ENCODE data around the gene ZNF143. TPM values are rescaled to one million over a fixed set of nuclear protein-coding genes. Genes with fewer than 3 reads are reported as not detected.

Gene ZNF143
- total RNA-seq, 1 donor from 2014 or later: 28.2 TPM

GRCh38 chr11:9479899-9480298 is 19.1 kb downstream of the ZNF143 start:
- no peaks in the 10 kb centered on the region for H3K36me3 Mint-ChIP-seq (ENCODE audit: unreplicated experiment)
- DNase-seq: no peak
- TF ChIP-seq, protein P1, sequence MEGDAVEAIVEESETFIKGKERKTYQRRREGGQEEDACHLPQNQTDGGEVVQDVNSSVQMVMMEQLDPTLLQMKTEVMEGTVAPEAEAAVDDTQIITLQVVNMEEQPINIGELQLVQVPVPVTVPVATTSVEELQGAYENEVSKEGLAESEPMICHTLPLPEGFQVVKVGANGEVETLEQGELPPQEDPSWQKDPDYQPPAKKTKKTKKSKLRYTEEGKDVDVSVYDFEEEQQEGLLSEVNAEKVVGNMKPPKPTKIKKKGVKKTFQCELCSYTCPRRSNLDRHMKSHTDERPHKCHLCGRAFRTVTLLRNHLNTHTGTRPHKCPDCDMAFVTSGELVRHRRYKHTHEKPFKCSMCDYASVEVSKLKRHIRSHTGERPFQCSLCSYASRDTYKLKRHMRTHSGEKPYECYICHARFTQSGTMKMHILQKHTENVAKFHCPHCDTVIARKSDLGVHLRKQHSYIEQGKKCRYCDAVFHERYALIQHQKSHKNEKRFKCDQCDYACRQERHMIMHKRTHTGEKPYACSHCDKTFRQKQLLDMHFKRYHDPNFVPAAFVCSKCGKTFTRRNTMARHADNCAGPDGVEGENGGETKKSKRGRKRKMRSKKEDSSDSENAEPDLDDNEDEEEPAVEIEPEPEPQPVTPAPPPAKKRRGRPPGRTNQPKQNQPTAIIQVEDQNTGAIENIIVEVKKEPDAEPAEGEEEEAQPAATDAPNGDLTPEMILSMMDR (IDR thresholded peaks at IDR 0.05; ENCODE audit: partially characterized antibody, unreplicated experiment): no peak
- H3K27ac Mint-ChIP-seq (ENCODE audit: unreplicated experiment): no peak overlapping the region
- H3K9me3 Mint-ChIP-seq (ENCODE audit: unreplicated experiment): no peaks in the 10 kb centered on the region
- no peak overlapping the region for H3K4me3 Mint-ChIP-seq (ENCODE audit: unreplicated experiment)
- H3K4me1 Mint-ChIP-seq (ENCODE audit: low read depth, unreplicated experiment): no peaks in the 10 kb centered on the region
- H3K27me3 Mint-ChIP-seq (ENCODE audit: unreplicated experiment): peaks cover 3% of the 10 kb centered on the region

- no peaks in the 10 kb centered on the region for H3K36me3 Mint-ChIP-seq (ENCODE audit: unreplicated experiment)
- no peak overlapping the region for H3K4me3 Mint-ChIP-seq (ENCODE audit: unreplicated experiment)
- peaks cover 6% of the 10 kb centered on the region for H3K27me3 Mint-ChIP-seq (ENCODE audit: unreplicated experiment)
Observed at GRCh38 chr11:9489080-9489765, 28.4 kb downstream of the ZNF143 start.

DNA sequence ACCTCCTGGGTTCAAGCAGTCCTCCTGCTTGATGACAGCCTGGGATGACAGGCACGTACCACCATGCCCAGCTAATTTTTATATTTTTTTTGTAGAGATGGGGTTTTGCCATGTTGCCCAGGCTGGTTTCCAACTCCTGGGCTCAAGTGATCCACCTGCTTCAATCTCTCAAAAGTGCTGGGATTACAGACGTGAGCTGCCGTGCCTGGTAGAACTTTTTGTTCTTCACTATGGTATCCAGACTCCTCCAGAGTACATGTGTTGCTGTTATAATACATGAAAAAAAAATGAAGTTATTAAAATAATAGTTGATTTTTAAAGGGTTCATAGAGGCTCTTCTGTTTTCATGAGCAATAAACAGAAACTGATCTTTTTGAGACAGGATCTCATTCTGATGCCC is 29.6 kb downstream of the ZNF143 start:
- TF ChIP-seq, protein P1 (IDR thresholded peaks at IDR 0.05; ENCODE audit: partially characterized antibody, unreplicated experiment): no peak
- Mint-ChIP-seq H3K27me3 (ENCODE audit: unreplicated experiment) (peaks cover 3% of the 10 kb centered on the region), H3K36me3 (ENCODE audit: unreplicated experiment) (no peaks in the 10 kb centered on the region), H3K9me3 (ENCODE audit: unreplicated experiment) (no peaks in the 10 kb centered on the region), H3K4me3 (ENCODE audit: unreplicated experiment) (no peak overlapping the region), H3K4me1 (ENCODE audit: low read depth, unreplicated experiment) (no peaks in the 10 kb centered on the region), H3K27ac (ENCODE audit: unreplicated experiment) (no peak overlapping the region)
- DNase-seq: no peak

More at GRCh38 chr11:9489080-9489765, 28.4 kb downstream of the ZNF143 start:
- no peak for DNase-seq
- Mint-ChIP-seq H3K9me3 (ENCODE audit: unreplicated experiment) (no peaks in the 10 kb centered on the region), H3K4me1 (ENCODE audit: low read depth, unreplicated experiment) (no peaks in the 10 kb centered on the region), H3K27ac (ENCODE audit: unreplicated experiment) (no peak overlapping the region)
- TF ChIP-seq, protein P1 (IDR thresholded peaks at IDR 0.05; ENCODE audit: partially characterized antibody, unreplicated experiment): no peak

DNA sequence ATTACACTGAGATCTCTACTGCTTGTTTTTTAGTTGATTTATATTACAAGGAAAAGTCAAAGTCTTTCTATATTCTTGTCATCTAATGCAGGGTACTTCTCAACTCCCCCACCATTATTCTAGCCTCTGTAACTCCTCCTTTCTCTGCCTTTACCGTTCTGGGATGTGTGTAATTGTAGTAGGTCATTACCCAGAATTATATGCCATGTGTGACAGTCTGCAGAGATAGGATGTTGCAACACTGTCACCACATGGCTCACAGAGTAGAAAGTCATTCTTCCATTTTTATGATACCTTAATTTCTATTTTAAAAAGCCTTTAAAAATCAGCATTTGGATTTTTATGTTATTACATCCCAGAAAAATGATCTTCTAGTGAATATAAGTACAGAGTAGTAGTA is 32.7 kb downstream of the ZNF143 start:
- no peaks in the 10 kb centered on the region for H3K4me1 Mint-ChIP-seq (ENCODE audit: low read depth, unreplicated experiment)
- TF ChIP-seq, protein P1 (IDR thresholded peaks at IDR 0.05; ENCODE audit: partially characterized antibody, unreplicated experiment): no peak
- no peak overlapping the region for H3K27ac Mint-ChIP-seq (ENCODE audit: unreplicated experiment)
- no peak for DNase-seq
- no peak overlapping the region for H3K4me3 Mint-ChIP-seq (ENCODE audit: unreplicated experiment)
- no peaks in the 10 kb centered on the region for H3K27me3 Mint-ChIP-seq (ENCODE audit: unreplicated experiment)
- H3K36me3 Mint-ChIP-seq (ENCODE audit: unreplicated experiment): peaks cover 5% of the 10 kb centered on the region
- H3K9me3 Mint-ChIP-seq (ENCODE audit: unreplicated experiment): no peaks in the 10 kb centered on the region

GRCh38 chr11:9494316-9494715 is 33.5 kb downstream of the ZNF143 start:
- H3K4me3 Mint-ChIP-seq (ENCODE audit: unreplicated experiment): no peak overlapping the region
- H3K4me1 Mint-ChIP-seq (ENCODE audit: low read depth, unreplicated experiment): no peaks in the 10 kb centered on the region
- H3K36me3 Mint-ChIP-seq (ENCODE audit: unreplicated experiment): peaks cover 5% of the 10 kb centered on the region
- no peak for DNase-seq
- TF ChIP-seq, protein P1 (IDR thresholded peaks at IDR 0.05; ENCODE audit: partially characterized antibody, unreplicated experiment): no peak
- H3K9me3 Mint-ChIP-seq (ENCODE audit: unreplicated experiment): no peaks in the 10 kb centered on the region
- H3K27me3 Mint-ChIP-seq (ENCODE audit: unreplicated experiment): no peaks in the 10 kb centered on the region
- H3K27ac Mint-ChIP-seq (ENCODE audit: unreplicated experiment): no peak overlapping the region
